ENCODE data around the gene USF3.

Gene USF3

DNA sequence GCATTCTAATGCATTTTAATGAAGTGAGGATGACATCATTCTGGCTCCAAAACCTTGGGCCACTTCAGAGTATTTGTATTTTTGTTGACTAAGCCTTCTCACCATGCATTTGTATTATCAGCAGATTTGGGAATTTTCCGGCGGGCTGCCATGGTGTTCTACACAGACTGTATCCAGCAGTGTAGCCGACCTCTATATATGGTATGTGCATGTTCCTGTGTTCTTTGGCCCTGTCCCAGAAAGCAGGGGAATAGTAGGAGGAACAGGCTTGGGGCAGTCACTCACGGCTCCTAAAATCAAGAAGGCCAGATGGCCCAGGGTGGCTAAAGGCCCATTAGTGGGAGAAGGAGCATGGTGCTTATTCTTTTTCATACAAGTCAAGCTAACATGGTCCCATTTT lies 80.5 kb downstream of the USF3 start:
- DNase-seq (ENCODE audit: low read depth): peak; percentile 8
- TF ChIP-seq, protein P1, sequence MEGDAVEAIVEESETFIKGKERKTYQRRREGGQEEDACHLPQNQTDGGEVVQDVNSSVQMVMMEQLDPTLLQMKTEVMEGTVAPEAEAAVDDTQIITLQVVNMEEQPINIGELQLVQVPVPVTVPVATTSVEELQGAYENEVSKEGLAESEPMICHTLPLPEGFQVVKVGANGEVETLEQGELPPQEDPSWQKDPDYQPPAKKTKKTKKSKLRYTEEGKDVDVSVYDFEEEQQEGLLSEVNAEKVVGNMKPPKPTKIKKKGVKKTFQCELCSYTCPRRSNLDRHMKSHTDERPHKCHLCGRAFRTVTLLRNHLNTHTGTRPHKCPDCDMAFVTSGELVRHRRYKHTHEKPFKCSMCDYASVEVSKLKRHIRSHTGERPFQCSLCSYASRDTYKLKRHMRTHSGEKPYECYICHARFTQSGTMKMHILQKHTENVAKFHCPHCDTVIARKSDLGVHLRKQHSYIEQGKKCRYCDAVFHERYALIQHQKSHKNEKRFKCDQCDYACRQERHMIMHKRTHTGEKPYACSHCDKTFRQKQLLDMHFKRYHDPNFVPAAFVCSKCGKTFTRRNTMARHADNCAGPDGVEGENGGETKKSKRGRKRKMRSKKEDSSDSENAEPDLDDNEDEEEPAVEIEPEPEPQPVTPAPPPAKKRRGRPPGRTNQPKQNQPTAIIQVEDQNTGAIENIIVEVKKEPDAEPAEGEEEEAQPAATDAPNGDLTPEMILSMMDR (IDR thresholded peaks at IDR 0.05; ENCODE audit: low read length, missing control alignments): no peak
- H3K4me3 ChIP-seq (replicated peaks; ENCODE audit: low read depth, low read length): no peak overlapping the region

DNA sequence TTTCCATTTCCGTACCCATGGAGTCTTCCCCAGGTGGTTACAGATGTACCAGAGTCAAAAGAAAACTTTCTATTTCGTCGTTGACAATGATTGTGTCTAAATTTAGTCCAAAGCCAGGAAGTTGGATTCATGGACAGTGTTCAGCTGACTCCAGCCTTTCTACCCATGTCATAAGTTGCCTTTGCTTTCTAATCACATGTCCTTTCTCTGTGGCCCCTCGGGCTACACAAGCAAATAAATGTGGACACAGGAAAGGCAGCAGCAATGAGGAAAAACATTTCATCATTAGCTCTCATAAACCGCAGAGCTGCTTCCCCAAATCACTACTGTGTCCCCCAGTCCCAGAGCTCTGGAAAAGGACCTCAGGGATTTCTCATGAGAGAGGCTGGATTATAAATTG lies 82.0 kb downstream of the USF3 start:
- no peak overlapping the region for H3K4me3 ChIP-seq (replicated peaks; ENCODE audit: low read depth, low read length)
- TF ChIP-seq, protein P1 (IDR thresholded peaks at IDR 0.05; ENCODE audit: low read length, missing control alignments): no peak
- peak; percentile 5 for DNase-seq (ENCODE audit: low read depth)

DNA sequence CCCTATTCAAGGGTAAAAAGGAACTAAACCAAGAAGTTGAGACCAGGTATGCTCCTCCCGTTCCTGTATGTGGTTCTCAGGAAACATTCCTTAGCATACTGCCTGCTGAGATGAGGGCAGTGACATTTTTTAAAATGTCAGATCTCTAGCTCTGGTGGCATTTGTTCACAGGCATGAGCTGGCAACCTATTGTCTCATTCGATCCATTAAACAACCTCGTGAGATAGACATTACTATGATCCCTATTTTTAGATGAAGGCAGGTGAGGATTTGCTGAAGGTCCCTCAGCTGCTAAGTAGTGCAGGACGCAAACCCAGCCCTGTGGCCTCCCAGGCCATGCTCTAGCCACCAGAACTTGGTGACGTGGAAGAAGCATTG lies 89.2 kb downstream of the USF3 start:
- H3K4me3 ChIP-seq (replicated peaks; ENCODE audit: low read depth, low read length): no peak overlapping the region
- TF ChIP-seq, protein P1 (IDR thresholded peaks at IDR 0.05; ENCODE audit: low read length, missing control alignments): no peak
- DNase-seq (ENCODE audit: low read depth): no peak

DNA sequence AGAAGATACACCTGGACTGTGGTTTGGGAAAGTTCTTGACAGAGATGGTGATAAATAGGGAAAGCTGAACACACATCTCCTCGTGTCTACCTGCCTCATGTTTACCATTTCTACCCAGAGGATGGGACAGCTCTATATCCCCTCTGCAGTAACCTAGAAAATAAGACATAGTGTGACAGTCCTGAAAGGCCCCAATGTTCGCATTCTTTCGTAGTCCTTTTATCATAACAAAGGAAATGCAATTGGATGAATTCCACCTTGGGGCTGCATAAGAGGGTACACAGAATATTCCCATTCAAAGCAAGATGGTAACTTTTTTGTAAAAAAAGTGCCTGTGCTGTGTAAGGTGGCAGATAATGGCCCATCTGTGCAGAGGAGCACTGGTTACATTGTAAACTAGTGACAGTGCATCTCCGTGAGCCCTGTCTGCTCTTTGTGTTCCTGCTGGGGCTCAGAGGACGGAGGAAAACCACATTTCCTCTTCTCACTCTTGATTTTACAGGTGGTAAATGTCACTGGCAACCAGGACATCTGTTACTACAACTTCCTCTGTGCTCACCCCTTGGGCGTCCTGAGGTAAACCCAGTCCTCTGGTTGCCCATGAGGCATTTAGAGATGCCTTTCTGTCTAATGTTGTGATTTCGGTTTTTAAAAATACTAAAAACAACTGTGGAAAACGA lies 89.8 kb downstream of the USF3 start:
- no peak overlapping the region for H3K4me3 ChIP-seq (replicated peaks; ENCODE audit: low read depth, low read length)
- DNase-seq (ENCODE audit: low read depth): no peak
- TF ChIP-seq, protein P1 (IDR thresholded peaks at IDR 0.05; ENCODE audit: low read length, missing control alignments): no peak

DNA sequence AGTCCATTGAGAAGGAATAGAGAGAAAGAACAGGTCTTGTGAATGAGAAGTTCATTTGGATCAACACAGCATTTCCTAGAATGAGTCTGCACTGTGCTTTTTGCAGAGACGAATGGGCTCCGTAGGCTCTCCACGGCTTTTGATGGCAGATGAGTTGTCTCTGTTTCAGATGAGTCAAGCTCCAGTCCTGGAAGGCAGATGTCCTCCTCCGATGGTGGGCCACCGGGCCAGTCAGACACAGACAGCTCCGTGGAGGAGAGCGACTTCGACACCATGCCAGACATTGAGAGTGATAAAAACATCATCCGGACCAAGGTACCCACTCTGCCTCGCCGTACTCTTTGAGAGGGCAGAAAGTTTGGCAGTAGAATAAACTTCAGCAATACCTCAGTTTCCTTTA lies 93.6 kb downstream of the USF3 start:
- H3K4me3 ChIP-seq (replicated peaks; ENCODE audit: low read depth, low read length): no peak overlapping the region
- DNase-seq (ENCODE audit: low read depth): no peak
- TF ChIP-seq, protein P1 (IDR thresholded peaks at IDR 0.05; ENCODE audit: low read length, missing control alignments): no peak

DNA sequence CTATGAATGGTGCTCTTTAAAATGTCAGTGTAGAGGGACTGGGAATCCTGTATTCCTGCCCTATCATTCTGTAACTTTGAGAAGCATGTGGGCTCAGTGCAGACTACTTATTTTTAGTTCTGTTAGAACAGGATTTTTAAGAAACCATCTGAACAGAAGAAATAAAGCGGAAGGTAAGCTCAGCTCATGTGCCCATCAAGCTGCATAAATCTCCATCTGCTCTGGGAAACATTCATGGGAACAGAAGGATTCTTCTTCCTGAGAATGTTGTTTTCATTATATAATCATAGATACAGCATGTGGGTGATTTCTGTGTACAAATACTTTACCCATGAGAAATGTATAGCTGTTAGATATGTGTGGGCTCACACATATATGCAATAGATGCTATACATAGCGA lies 94.2 kb downstream of the USF3 start:
- no peak for DNase-seq (ENCODE audit: low read depth)
- no peak overlapping the region for H3K4me3 ChIP-seq (replicated peaks; ENCODE audit: low read depth, low read length)
- TF ChIP-seq, protein P1 (IDR thresholded peaks at IDR 0.05; ENCODE audit: low read length, missing control alignments): no peak

DNA sequence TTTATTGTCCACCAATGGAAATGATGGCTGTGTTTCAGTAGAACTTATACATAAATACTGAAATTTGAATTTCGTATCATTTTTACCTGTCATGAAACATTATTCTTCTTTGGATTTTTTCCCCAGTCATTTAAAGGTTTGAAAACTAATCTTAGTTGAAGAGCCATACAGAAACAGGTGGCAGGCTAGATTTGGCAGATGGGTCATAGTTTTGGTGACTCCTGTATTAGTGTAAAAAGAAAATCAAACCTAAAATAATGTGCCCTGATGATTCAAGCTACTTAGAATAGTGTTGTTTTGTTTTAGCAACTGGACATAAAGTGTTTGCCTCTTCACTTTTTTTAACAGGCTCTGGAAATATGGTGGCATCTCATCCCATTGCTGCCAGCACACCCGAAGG lies 95.2 kb downstream of the USF3 start:
- no peak for DNase-seq (ENCODE audit: low read depth)
- TF ChIP-seq, protein P1 (IDR thresholded peaks at IDR 0.05; ENCODE audit: low read length, missing control alignments): no peak
- H3K4me3 ChIP-seq (replicated peaks; ENCODE audit: low read depth, low read length): no peak overlapping the region

All from fibroblast of pulmonary artery (primary cell).